GM12864 (cell line): ENCODE data around the gene HSD17B10.

Source experiments
- DNase-seq: peaks from one replicate; pipeline ENCODE4 v3.0.0-alpha.2; 2011; ENCODE audit warnings: low read depth
- H3K4me3 ChIP-seq: 2 replicates; pipeline ENCODE4 v1.5.1; 2011; ENCODE audit warnings: mild to moderate bottlenecking, low read depth, low read length, control low read depth
- TF ChIP-seq, protein P1 (sequence below): IDR thresholded peaks from 2 replicates; pipeline ENCODE4 v1.5.1; 2011; ENCODE audit warnings: low read depth, mild to moderate bottlenecking, moderate library complexity, low read length, control low read depth, inconsistent platforms; ENCODE audit errors: missing control alignments

The HSD17B10 gene

DNA sequence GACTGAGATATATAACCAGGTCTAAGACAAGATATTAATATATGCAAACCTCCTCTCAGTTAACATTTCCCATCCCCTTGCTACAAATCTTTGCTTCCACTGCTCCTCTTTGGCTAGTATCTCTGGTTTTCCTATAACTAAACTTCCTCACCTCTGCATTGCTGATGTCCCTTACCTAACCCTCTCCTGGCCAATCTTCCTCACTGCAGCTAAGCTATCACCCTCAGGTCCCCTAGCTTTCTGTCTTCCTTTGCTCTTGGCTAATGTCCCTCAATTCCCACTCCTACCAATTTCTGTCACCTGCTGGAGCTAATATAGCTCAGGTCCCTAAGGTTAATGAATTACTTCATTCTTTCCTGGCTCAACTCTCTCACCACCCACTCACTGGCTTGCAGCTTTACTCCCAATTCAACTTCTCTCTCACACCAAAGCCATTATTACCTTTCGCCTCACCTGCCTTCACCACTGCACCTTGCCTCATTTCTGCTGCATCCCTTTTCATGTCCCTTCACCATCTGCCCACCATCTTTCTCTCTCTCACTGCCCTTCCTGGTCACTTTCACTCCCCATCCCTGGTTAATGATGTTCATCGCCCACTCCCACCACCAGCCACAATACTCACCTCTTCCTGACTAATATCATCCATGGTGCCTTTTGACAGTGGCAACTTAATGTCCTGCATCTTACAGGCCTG is 38.4 kb downstream of the HSD17B10 start:
- TF ChIP-seq, protein P1, sequence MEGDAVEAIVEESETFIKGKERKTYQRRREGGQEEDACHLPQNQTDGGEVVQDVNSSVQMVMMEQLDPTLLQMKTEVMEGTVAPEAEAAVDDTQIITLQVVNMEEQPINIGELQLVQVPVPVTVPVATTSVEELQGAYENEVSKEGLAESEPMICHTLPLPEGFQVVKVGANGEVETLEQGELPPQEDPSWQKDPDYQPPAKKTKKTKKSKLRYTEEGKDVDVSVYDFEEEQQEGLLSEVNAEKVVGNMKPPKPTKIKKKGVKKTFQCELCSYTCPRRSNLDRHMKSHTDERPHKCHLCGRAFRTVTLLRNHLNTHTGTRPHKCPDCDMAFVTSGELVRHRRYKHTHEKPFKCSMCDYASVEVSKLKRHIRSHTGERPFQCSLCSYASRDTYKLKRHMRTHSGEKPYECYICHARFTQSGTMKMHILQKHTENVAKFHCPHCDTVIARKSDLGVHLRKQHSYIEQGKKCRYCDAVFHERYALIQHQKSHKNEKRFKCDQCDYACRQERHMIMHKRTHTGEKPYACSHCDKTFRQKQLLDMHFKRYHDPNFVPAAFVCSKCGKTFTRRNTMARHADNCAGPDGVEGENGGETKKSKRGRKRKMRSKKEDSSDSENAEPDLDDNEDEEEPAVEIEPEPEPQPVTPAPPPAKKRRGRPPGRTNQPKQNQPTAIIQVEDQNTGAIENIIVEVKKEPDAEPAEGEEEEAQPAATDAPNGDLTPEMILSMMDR: no peak
- no peak for DNase-seq
- H3K4me3 ChIP-seq: no peak overlapping the region

DNA sequence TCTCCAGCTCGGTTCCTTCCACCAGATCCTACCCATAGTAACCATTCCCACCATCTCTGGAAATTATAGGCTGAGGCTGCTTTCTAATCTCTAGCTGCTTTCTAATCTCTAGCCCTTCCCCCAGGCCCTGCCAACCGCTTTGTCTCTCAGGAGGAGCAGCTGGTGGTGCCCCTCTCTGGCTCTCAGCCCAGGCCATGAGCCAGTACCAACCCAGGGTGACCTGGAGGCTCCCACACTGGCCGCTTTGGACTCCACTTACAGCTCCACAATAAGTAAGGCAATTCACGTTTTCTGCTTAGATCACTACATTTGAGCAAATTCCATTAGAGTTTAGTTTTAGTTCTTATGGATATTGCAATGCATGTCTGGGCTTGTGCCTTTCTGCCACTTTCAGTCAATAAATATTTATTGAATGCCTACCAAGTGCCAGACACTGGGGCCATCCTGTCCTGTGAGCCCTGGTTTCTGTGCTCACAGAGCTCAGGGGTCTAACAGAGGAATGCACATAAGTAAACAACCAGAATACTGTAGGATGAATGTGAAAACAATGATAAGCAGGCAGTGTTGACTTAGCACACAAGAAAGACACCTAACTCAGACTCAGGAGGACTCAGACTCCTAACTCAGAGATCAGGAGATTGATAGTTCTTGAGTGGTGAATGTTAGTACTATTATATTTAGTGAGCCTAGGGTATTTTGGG is 50.6 kb downstream of the HSD17B10 start:
- H3K4me3 ChIP-seq: no peak overlapping the region
- TF ChIP-seq, protein P1: no peak
- no peak for DNase-seq
